Epithelial cell of esophagus (primary cell): ENCODE results near the gene PTPRN2.
A peak's percentile ranks its signal among the peaks of the same experiment; 100 is the strongest.

Source experiments
- DNase-seq: peaks from one replicate; pipeline ENCODE4 v3.0.0; 2010; ENCODE audit warnings: low read depth
- H3K4me3 ChIP-seq: 2 replicates; pipeline ENCODE4 v1.5.1; 2011; ENCODE audit warnings: mild to moderate bottlenecking, low read length, control low read depth
- CTCF ChIP-seq: IDR thresholded peaks from 2 replicates; pipeline ENCODE4 v1.5.1; 2011; ENCODE audit warnings: low read depth, mild to moderate bottlenecking, low read length, control low read depth, inconsistent platforms; ENCODE audit not compliant: insufficient read depth; ENCODE audit errors: missing control alignments

PTPRN2 gene

GRCh38 chr7:158015403-158016179 is 572.0 kb downstream of the PTPRN2 start:
- TF ChIP-seq CTCF = no peak
- H3K4me3 ChIP-seq = no peak overlapping the region
- DNase-seq = no peak

DNA sequence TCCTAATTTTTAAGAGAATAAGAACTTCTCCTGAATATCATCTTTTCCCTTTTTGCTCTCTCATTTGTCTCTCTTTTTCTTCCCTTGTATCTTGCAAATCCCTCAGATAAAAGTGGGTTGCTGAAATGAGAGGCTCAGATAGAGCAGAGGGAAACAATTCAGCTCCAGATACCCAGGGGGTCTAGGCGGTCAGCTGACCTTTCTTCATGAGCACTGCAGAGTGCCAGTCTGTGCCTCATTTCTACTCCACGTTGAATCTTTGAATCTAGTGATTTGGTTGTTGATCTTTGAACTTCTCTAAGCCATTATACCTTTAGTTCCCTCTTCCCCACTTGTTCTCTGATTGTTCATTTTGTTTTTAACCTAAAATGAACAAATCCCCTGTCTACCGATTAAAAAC is 572.6 kb downstream of the PTPRN2 start:
- no peak for DNase-seq
- TF ChIP-seq CTCF = no peak
- no peak overlapping the region for H3K4me3 ChIP-seq

GRCh38 chr7:158013085-158013668 is 574.4 kb downstream of the PTPRN2 start:
- peak; percentile 14 for DNase-seq
- no peak for TF ChIP-seq CTCF
- H3K4me3 ChIP-seq = no peak overlapping the region

- TF ChIP-seq CTCF = no peak
- DNase-seq = no peak
- H3K4me3 ChIP-seq = no peak overlapping the region
Observed at GRCh38 chr7:158011941-158012340, 575.7 kb downstream of the PTPRN2 start.

DNA sequence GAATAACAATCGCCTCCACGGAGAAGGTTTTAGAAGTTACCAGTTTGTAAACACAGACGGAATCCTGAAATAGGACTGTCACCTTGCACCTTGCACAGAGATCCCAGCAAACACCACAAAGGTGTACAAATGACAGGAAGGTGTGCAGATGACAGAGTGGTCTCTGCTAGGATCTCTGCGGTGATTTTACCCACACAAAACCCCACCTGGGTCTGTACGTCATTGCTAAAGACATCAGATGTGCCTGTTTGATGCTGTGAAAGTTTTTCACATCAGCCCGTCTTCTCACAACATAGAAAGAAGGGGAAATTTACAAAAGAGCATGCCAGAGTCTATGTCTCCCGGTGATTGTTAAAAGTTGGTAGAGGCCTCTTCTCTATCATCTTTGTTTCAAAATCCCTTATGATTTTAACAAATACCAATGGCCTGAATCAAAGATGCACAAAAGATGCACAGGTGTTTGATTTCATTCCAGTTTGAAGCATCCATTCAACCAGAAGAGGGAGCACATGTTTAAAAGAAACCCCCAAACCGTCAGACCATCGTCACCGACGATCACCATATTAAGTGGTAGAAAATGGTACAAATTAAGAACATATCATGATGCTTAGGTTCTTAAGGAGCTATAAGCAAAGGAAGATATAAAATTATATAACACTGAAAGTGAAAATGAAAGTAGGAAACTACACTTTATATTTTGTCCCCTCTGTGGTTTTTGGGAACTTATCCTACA is 576.5 kb downstream of the PTPRN2 start:
- no peak for DNase-seq
- no peak overlapping the region for H3K4me3 ChIP-seq
- TF ChIP-seq CTCF = no peak

DNA sequence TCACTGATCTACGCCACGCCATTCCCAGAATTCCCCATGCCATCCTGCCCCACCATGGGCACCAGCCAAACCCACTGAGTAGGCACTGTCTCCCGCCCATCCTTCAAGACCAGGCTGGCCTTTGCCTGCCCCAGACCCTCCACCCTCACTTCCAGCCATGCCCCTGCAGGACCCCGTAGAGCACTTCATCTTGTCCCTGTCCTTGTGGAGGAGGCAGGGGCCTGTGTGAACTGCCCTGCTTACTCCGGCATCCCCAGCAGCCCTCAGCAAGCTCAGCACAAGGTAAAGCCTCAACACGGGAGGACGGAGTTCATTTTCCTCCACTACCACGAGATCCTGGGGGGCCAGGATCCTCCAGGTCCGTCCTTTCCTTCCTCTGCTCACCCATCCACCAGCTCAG is 577.7 kb downstream of the PTPRN2 start:
- DNase-seq = no peak
- no peak for TF ChIP-seq CTCF
- H3K4me3 ChIP-seq = no peak overlapping the region
